ENCODE measurements around the gene INPP5A.

Gene INPP5A

GRCh38 chr10:132649651-132650360 is 112.2 kb downstream of the INPP5A start:
- Histone ChIP-seq H2BK5ac (ENCODE audit: low read length) (no peak overlapping the region), H2AK5ac (ENCODE audit: low read length) (no peak overlapping the region), H3K4me2 (ENCODE audit: low read length) (no peak overlapping the region), H4K5ac (ENCODE audit: low read length) (no peak overlapping the region), H3K9ac (ENCODE audit: low read length) (no peak overlapping the region), H3K4ac (ENCODE audit: low read depth, low read length) (no peak overlapping the region), H3K56ac (ENCODE audit: low read length) (no peak overlapping the region), H3K79me2 (ENCODE audit: control insufficient read depth, insufficient read depth, low read length) (no peaks in the 10 kb centered on the region), H3K27ac (ENCODE audit: low read depth, low read length) (no peak overlapping the region), H3K18ac (ENCODE audit: low read length) (no peak overlapping the region), H4K8ac (ENCODE audit: low read depth, low read length) (no peak overlapping the region), H3K36me3 (ENCODE audit: control insufficient read depth, insufficient read depth, low read length) (no peaks in the 10 kb centered on the region), H3K23ac (ENCODE audit: low read length) (no peak overlapping the region), H3K27me3 (ENCODE audit: insufficient read depth, low read length, poor library complexity) (no peaks in the 10 kb centered on the region), H3K79me1 (ENCODE audit: low read length) (no peaks in the 10 kb centered on the region), H3K4me1 (ENCODE audit: control insufficient read depth, low read depth, low read length) (no peaks in the 10 kb centered on the region), H2BK120ac (ENCODE audit: low read depth, low read length) (no peak overlapping the region), H2BK15ac (replicated peaks; ENCODE audit: low read depth) (no peak overlapping the region), H3K4me3 (ENCODE audit: low read length) (no peak overlapping the region)
- no CpG with 5 or more reads among the region's 20 CpGs for WGBS (ENCODE audit: extremely low coverage, insufficient coverage, low lambda C conversion rate)
- no peak for DNase-seq

- Histone ChIP-seq H2BK120ac (ENCODE audit: low read depth, low read length) (no peak overlapping the region), H3K4me3 (ENCODE audit: low read length) (no peak overlapping the region), H2AK5ac (ENCODE audit: low read length) (no peak overlapping the region), H3K23ac (ENCODE audit: low read length) (no peak overlapping the region), H3K27me3 (ENCODE audit: insufficient read depth, low read length, poor library complexity) (no peaks in the 10 kb centered on the region), H2BK5ac (ENCODE audit: low read length) (no peak overlapping the region), H3K18ac (ENCODE audit: low read length) (no peak overlapping the region), H2BK15ac (replicated peaks; ENCODE audit: low read depth) (no peak overlapping the region), H3K4me2 (ENCODE audit: low read length) (no peak overlapping the region), H3K27ac (ENCODE audit: low read depth, low read length) (no peak overlapping the region), H3K36me3 (ENCODE audit: control insufficient read depth, insufficient read depth, low read length) (no peaks in the 10 kb centered on the region), H3K79me1 (ENCODE audit: low read length) (no peaks in the 10 kb centered on the region), H3K4me1 (ENCODE audit: control insufficient read depth, low read depth, low read length) (no peaks in the 10 kb centered on the region), H3K4ac (ENCODE audit: low read depth, low read length) (no peak overlapping the region), H4K5ac (ENCODE audit: low read length) (no peak overlapping the region), H3K79me2 (ENCODE audit: control insufficient read depth, insufficient read depth, low read length) (no peaks in the 10 kb centered on the region), H3K9ac (ENCODE audit: low read length) (no peak overlapping the region), H4K8ac (ENCODE audit: low read depth, low read length) (no peak overlapping the region), H3K56ac (ENCODE audit: low read length) (no peak overlapping the region)
- no peak for DNase-seq
- no CpG with 5 or more reads among the region's 20 CpGs for WGBS (ENCODE audit: extremely low coverage, insufficient coverage, low lambda C conversion rate)
Measured at GRCh38 chr10:132650611-132651250, 113.1 kb downstream of the INPP5A start.

- Histone ChIP-seq H3K4me2 (ENCODE audit: low read length) (no peak overlapping the region), H2BK120ac (ENCODE audit: low read depth, low read length) (no peak overlapping the region), H4K8ac (ENCODE audit: low read depth, low read length) (no peak overlapping the region), H4K5ac (ENCODE audit: low read length) (no peak overlapping the region), H2AK5ac (ENCODE audit: low read length) (no peak overlapping the region), H3K27me3 (ENCODE audit: insufficient read depth, low read length, poor library complexity) (no peaks in the 10 kb centered on the region), H3K36me3 (ENCODE audit: control insufficient read depth, insufficient read depth, low read length) (no peaks in the 10 kb centered on the region), H2BK15ac (replicated peaks; ENCODE audit: low read depth) (no peak overlapping the region), H3K79me1 (ENCODE audit: low read length) (no peaks in the 10 kb centered on the region), H3K23ac (ENCODE audit: low read length) (no peak overlapping the region), H3K4me1 (ENCODE audit: control insufficient read depth, low read depth, low read length) (no peaks in the 10 kb centered on the region), H3K4me3 (ENCODE audit: low read length) (no peak overlapping the region), H3K27ac (ENCODE audit: low read depth, low read length) (no peak overlapping the region), H3K79me2 (ENCODE audit: control insufficient read depth, insufficient read depth, low read length) (no peaks in the 10 kb centered on the region), H3K56ac (ENCODE audit: low read length) (no peak overlapping the region), H2BK5ac (ENCODE audit: low read length) (no peak overlapping the region), H3K18ac (ENCODE audit: low read length) (no peak overlapping the region), H3K9ac (ENCODE audit: low read length) (no peak overlapping the region), H3K4ac (ENCODE audit: low read depth, low read length) (no peak overlapping the region)
- WGBS (ENCODE audit: extremely low coverage, insufficient coverage, low lambda C conversion rate) = no CpG with 5 or more reads among the region's 18 CpGs
- no peak for DNase-seq
Measured at GRCh38 chr10:132651511-132652029, 114.0 kb downstream of the INPP5A start.

- no peak overlapping the region for H3K4ac ChIP-seq (ENCODE audit: low read depth, low read length)
- no peak overlapping the region for H2BK15ac ChIP-seq (replicated peaks; ENCODE audit: low read depth)
- no peaks in the 10 kb centered on the region for H3K4me1 ChIP-seq (ENCODE audit: control insufficient read depth, low read depth, low read length)
- no peak overlapping the region for H3K56ac ChIP-seq (ENCODE audit: low read length)
- H3K27me3 ChIP-seq (ENCODE audit: insufficient read depth, low read length, poor library complexity) = no peaks in the 10 kb centered on the region
- no peak overlapping the region for H3K9ac ChIP-seq (ENCODE audit: low read length)
- no peaks in the 10 kb centered on the region for H3K36me3 ChIP-seq (ENCODE audit: control insufficient read depth, insufficient read depth, low read length)
- H2BK5ac ChIP-seq (ENCODE audit: low read length) = no peak overlapping the region
- WGBS (ENCODE audit: extremely low coverage, insufficient coverage, low lambda C conversion rate) = no CpG with 5 or more reads among the region's 15 CpGs
- H3K23ac ChIP-seq (ENCODE audit: low read length) = no peak overlapping the region
- no peak overlapping the region for H3K18ac ChIP-seq (ENCODE audit: low read length)
- H3K27ac ChIP-seq (ENCODE audit: low read depth, low read length) = no peak overlapping the region
- H3K4me3 ChIP-seq (ENCODE audit: low read length) = no peak overlapping the region
- no peak overlapping the region for H2BK120ac ChIP-seq (ENCODE audit: low read depth, low read length)
- no peak overlapping the region for H4K8ac ChIP-seq (ENCODE audit: low read depth, low read length)
- H4K5ac ChIP-seq (ENCODE audit: low read length) = no peak overlapping the region
- no peak for DNase-seq
- no peaks in the 10 kb centered on the region for H3K79me1 ChIP-seq (ENCODE audit: low read length)
- no peak overlapping the region for H2AK5ac ChIP-seq (ENCODE audit: low read length)
- H3K79me2 ChIP-seq (ENCODE audit: control insufficient read depth, insufficient read depth, low read length) = no peaks in the 10 kb centered on the region
- H3K4me2 ChIP-seq (ENCODE audit: low read length) = no peak overlapping the region
Measured at GRCh38 chr10:132652446-132652845, 114.9 kb downstream of the INPP5A start.

- Histone ChIP-seq H3K4me3 (ENCODE audit: low read length) (no peak overlapping the region), H3K4me2 (ENCODE audit: low read length) (no peak overlapping the region), H3K27ac (ENCODE audit: low read depth, low read length) (no peak overlapping the region), H3K79me1 (ENCODE audit: low read length) (no peaks in the 10 kb centered on the region), H3K23ac (ENCODE audit: low read length) (no peak overlapping the region), H2BK120ac (ENCODE audit: low read depth, low read length) (no peak overlapping the region), H3K18ac (ENCODE audit: low read length) (no peak overlapping the region), H3K79me2 (ENCODE audit: control insufficient read depth, insufficient read depth, low read length) (no peaks in the 10 kb centered on the region), H2BK15ac (replicated peaks; ENCODE audit: low read depth) (no peak overlapping the region), H3K56ac (ENCODE audit: low read length) (no peak overlapping the region), H3K4me1 (ENCODE audit: control insufficient read depth, low read depth, low read length) (no peaks in the 10 kb centered on the region), H3K4ac (ENCODE audit: low read depth, low read length) (no peak overlapping the region), H3K9ac (ENCODE audit: low read length) (no peak overlapping the region), H3K27me3 (ENCODE audit: insufficient read depth, low read length, poor library complexity) (no peaks in the 10 kb centered on the region), H2AK5ac (ENCODE audit: low read length) (no peak overlapping the region), H2BK5ac (ENCODE audit: low read length) (no peak overlapping the region), H3K36me3 (ENCODE audit: control insufficient read depth, insufficient read depth, low read length) (no peaks in the 10 kb centered on the region), H4K8ac (ENCODE audit: low read depth, low read length) (no peak overlapping the region), H4K5ac (ENCODE audit: low read length) (no peak overlapping the region)
- no CpG with 5 or more reads among the region's 31 CpGs for WGBS (ENCODE audit: extremely low coverage, insufficient coverage, low lambda C conversion rate)
- no peak for DNase-seq
Measured at GRCh38 chr10:132652936-132653590, 115.5 kb downstream of the INPP5A start.

Measured in mesendoderm (in vitro differentiated cells).